PFSK-1 (cell line): ENCODE measurements around the gene CHL1.

ENCODE experiments used
- FOXP2 ChIP-seq: optimal IDR thresholded peaks from 2 replicates; pipeline ENCODE3; 2011; ENCODE audit warnings: borderline replicate concordance, control low read depth, inconsistent platforms; ENCODE audit not compliant: insufficient read depth; ENCODE audit errors: extremely low read length, extremely low read depth
- POLR2AphosphoS5 ChIP-seq: IDR thresholded peaks from 2 replicates; pipeline ENCODE4 v1.6.1; 2012; ENCODE audit warnings: low read depth, mild to moderate bottlenecking, control low read depth, low read length, moderate library complexity
- REST ChIP-seq, 2 experiments: IDR thresholded peaks; 2 replicates each; pipeline versions ENCODE4 v1.6.1 to v1.8.0; 2011 to 2012; ENCODE audit warnings: low read depth in 2 of 2, low read length in 2 of 2, control low read depth in 1 of 2, inconsistent platforms in 1 of 2, mild to moderate bottlenecking in 1 of 2, moderate library complexity in 1 of 2; ENCODE audit not compliant: insufficient read depth in 1 of 2
- SIN3A ChIP-seq: IDR thresholded peaks from 2 replicates; pipeline ENCODE4 v1.6.1; 2012; ENCODE audit warnings: mild to moderate bottlenecking, low read length, moderate library complexity, borderline replicate concordance; ENCODE audit not compliant: insufficient read depth
- TAF1 ChIP-seq: IDR thresholded peaks from 2 replicates; pipeline ENCODE4 v1.6.1; 2012; ENCODE audit warnings: low read length, control low read depth, borderline replicate concordance; ENCODE audit not compliant: insufficient read depth

The CHL1 gene

DNA sequence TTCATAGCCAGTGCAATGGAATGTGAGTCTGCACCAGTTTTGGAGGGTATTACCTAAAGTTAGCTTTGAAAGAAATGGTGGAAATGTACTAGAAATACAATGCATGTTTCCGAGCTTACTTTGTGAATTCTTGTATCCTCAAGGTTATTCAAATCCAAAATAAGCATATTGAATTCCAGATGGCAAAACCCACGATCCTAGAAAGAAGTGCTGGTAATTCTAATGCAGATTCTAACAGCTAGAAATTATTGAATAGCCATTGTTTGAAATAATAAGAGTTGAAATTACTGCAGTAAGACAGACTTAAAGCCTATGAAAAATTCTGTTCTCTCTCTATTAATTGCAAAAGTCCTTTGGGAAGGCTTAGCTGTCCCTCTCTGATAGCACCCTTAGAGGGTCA, 258.4 kb downstream of the CHL1 start:
- TF ChIP-seq REST (IDR thresholded peaks at IDR 0.05; ENCODE audit: insufficient read depth in 1 of 2, low read depth in 2 of 2, low read length in 2 of 2) (no peak), POLR2AphosphoS5 (no peak), TAF1 (no peak), FOXP2 (no peak), SIN3A (no peak)

- TF ChIP-seq FOXP2 (no peak), POLR2AphosphoS5 (no peak), REST (IDR thresholded peaks at IDR 0.05; ENCODE audit: insufficient read depth in 1 of 2, low read depth in 2 of 2, low read length in 2 of 2) (no peak), SIN3A (no peak)
Measured at GRCh38 chr3:458124-458523, 261.6 kb downstream of the CHL1 start.

GRCh38 chr3:458653-459310, 262.2 kb downstream of the CHL1 start:
- TF ChIP-seq REST (IDR thresholded peaks at IDR 0.05; ENCODE audit: insufficient read depth in 1 of 2, low read depth in 2 of 2, low read length in 2 of 2), result no peak
- no peak for TF ChIP-seq SIN3A
- no peak for TF ChIP-seq POLR2AphosphoS5
